Measurements from ENCODE around the gene CYB5R3.
"Not testable (repeated sequence)": the region's sequence is repeated elsewhere in the genome, so short reads cannot be mapped to it uniquely, and the experiment has no call there.

CYB5R3 gene

DNA sequence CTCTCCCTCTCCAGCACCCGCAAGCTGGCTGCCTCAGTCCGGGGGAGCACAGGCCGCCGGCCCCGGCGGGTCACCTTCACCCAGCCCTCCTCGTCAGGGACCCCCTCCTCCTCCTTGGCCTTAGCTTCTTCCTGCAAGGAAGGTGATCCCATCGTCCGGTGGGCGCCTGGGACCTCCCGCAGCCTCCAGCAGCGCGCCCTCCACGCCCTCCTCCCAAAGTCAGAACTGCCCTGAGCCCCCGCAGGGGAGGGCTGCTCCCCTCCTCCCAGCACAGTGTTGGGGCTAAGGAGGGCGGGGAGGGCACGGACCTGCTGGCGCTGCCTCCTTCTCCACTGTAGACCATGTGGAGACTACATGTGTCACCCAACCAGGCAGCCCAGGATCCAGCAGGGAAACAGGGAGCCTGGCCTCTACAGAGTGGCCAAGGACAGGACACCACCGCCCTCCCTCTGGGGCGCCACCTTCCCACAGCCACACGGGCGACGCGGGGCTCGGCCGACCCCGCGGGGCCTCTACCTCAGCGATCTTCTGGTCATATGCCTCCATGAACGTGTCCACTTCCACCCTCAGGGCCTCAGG is 73.1 kb downstream of the CYB5R3 start:
- in situ Hi-C loops (cut with MboI; ENCODE audit: low sequenced_read_pairs): not testable (repeated sequence)

DNA sequence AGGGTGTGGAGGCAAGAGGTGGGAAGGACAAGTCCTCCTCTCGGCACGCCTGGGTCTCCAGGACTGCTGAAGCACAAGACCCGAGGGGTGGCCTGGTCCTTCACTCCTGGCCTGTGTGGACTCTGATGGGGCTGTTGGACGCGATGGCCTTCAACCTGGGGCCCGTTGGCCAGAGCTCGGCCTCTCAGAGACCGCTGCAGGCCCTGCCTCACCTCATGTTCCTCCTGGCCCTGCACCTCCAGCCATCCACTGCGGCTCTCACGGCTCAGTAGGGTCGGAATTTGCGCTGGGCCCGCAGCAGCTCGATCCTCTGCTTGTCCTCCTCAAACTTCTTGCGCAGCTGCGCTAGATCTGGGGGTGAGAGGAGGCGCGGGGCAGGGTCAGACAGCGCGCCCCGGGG is 74.7 kb downstream of the CYB5R3 start:
- in situ Hi-C loops (cut with MboI; ENCODE audit: low sequenced_read_pairs): not testable (repeated sequence)

DNA sequence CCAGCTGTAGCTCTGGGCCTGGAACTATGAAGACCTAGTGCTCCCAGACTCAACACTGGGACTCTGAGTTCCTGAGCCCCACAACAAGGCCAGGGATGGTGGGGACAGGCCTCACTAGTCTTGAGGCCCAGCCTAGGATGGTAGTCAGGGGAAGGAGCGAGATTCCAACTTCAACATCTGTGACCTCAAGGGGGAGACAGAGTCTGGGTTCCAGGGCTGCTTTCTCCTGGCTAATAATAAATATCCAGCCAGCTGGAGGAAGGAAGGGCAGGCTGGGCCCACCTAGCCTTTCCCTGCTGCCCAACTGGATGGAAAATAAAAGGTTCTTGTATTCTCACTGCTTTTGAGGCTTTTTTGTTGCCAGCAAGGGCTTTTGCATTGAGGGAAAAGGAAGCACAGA is 75.1 kb downstream of the CYB5R3 start:
- in situ Hi-C loops (cut with MboI; ENCODE audit: low sequenced_read_pairs): not testable (repeated sequence)

DNA sequence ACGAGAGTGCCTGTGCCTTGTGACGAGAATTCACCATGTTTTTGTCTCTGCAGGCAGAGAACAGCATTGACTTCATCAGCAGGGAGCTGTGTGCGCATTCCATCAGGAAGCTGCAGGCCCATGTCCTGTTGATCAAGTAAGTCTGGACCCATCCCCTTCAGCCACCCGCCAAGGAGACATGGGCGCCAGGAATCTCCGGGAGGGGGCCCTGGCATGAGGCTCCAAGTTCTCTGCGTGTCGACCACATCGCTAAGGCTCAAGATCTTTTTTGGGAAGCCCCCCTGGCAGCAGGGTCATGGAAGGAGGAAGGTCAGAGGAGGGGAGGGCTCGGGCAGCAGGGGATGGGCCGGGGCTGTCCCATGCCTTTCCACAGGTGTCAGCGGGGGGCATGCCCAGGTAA is 78.1 kb downstream of the CYB5R3 start:
- in situ Hi-C loops (cut with MboI; ENCODE audit: low sequenced_read_pairs): not testable (repeated sequence)

DNA sequence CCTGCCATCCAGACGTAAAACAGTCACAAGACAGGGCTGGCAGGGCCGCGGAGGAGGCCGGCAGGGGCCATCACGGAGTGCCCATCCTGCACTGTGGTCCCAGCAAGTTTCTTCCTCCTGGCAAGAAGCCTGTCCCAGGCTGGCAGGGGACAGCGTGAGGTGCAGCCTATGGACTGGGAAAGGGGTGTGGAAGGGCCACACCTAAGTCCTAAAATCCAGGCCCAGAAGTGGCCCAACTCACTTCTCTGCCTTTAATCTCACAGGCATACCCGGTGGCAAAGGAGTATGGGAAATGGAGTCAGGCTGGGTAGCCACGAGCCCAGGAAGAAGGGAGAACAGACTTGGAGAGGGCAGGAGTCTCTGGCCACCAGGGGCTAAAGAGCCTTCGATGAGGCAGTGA is 78.6 kb downstream of the CYB5R3 start:
- in situ Hi-C loops (cut with MboI; ENCODE audit: low sequenced_read_pairs): not testable (repeated sequence)

DNA sequence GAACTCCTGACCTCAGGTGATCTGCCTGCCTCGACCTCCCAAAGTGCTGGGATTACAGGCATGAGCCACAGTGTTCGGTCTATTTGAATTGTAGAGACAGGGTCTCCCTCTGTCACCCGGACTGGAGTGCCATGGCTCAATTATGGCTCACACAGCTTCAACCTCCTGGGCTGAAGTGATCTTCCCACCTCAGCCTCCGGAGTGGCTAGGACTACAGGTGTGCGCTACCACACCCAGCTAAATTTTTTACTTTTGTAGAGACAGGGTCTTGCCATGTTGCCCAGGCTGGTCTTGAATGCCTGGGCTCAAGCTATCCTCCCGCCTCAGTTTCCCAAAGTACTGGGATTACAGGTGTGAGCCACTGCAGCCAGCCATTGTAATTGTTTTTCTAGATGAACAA is 81.2 kb downstream of the CYB5R3 start:
- in situ Hi-C loops (cut with MboI; ENCODE audit: low sequenced_read_pairs): not testable (repeated sequence)
